DND-41 (cell line): ENCODE data around the gene LYRM2.
"Not testable (repeated sequence)": the region's sequence is repeated elsewhere in the genome, so short reads cannot be mapped to it uniquely, and the experiment has no call there.

Experiments used
- ATAC-seq: fragments of 200-7000 bp; cut with Tn5 transposase; 3 replicates; pipeline ENCODE4 v1.9.1; 2021; ENCODE audit warnings: low read depth; ENCODE audit not compliant: insufficient read depth
- DNase-seq: peaks from one replicate; pipeline ENCODE4 v3.0.0-alpha.2; 2020
- H2AFZ ChIP-seq: 2 replicates; pipeline ENCODE4 v1.6.0; 2012; ENCODE audit warnings: low read depth, low read length
- H3K27ac ChIP-seq: 2 replicates; pipeline ENCODE4 v1.5.1; 2012; ENCODE audit warnings: low read length, inconsistent platforms
- H3K27me3 ChIP-seq: fragments of 200-600 bp; sonication (generic); 2 replicates; pipeline ENCODE4 v1.6.0; 2012; ENCODE audit warnings: low read length, mild to moderate bottlenecking, inconsistent platforms; ENCODE audit not compliant: insufficient read depth, poor library complexity
- H3K36me3 ChIP-seq: 2 replicates; pipeline ENCODE4 v1.5.1; 2012; ENCODE audit warnings: low read length, inconsistent platforms; ENCODE audit not compliant: insufficient read depth
- H3K4me1 ChIP-seq: 2 replicates; pipeline ENCODE4 v1.5.1; 2012; ENCODE audit warnings: mild to moderate bottlenecking, low read length; ENCODE audit not compliant: insufficient read depth
- H3K4me2 ChIP-seq: 2 replicates; pipeline ENCODE4 v1.6.0; 2012; ENCODE audit warnings: mild to moderate bottlenecking, moderate library complexity, low read length, inconsistent platforms; ENCODE audit not compliant: insufficient read depth
- H3K4me3 ChIP-seq, 2 experiments: fragments of 200-600 bp in 1 of 2; shearing (Covaris generic) in 1 of 2; 2 replicates each; pipeline ENCODE4 v1.5.1; 2012 to 2016; ENCODE audit warnings: inconsistent platforms in 2 of 2, low read length in 2 of 2, mild to moderate bottlenecking in 2 of 2, low read depth in 1 of 2, moderate library complexity in 1 of 2
- H3K79me2 ChIP-seq: 2 replicates; pipeline ENCODE4 v1.6.0; 2012; ENCODE audit warnings: low read length, inconsistent platforms; ENCODE audit not compliant: insufficient read depth
- H3K9ac ChIP-seq: 2 replicates; pipeline ENCODE4 v1.6.0; 2012; ENCODE audit warnings: low read depth, mild to moderate bottlenecking, inconsistent platforms, low read length, moderate library complexity
- H3K9me3 ChIP-seq: 2 replicates; pipeline ENCODE4 v1.5.1; 2012; ENCODE audit warnings: low read length, moderate library complexity, mild to moderate bottlenecking, inconsistent platforms; ENCODE audit not compliant: insufficient read depth, severe bottlenecking
- H4K20me1 ChIP-seq: 2 replicates; pipeline ENCODE4 v1.6.0; 2012; ENCODE audit warnings: low read length; ENCODE audit not compliant: insufficient read depth
- EZH2 ChIP-seq: IDR thresholded peaks from 3 replicates; pipeline ENCODE4 v1.6.1; 2012; ENCODE audit warnings: borderline replicate concordance, low read depth, mild to moderate bottlenecking, moderate library complexity, low read length, inconsistent platforms; ENCODE audit not compliant: severe bottlenecking
- TF ChIP-seq, protein P1 (sequence below): IDR thresholded peaks from 2 replicates; pipeline ENCODE4 v1.5.1; 2012; ENCODE audit warnings: borderline replicate concordance, low read length, moderate library complexity, mild to moderate bottlenecking; ENCODE audit not compliant: poor library complexity, severe bottlenecking; ENCODE audit errors: extremely low read depth

LYRM2 gene

DNA sequence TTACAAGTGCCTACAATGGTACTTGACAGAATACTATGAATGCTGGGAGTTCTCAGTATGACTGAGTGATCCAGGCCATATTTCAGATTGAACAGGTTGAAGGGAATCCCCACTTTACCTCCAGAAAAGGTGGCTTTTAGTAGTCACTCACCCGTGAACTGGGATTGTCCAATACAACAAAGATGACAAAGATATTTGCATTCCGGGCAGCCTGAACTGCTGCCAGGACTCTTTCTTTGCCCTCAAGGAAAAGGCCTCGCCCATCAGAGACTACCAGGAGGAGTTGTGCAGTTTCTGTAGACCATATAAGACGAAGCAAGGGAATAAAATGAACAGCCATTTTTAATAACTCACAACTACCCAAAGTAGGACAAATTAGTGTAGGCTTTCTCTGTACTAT is 6.3 kb upstream of the LYRM2 start:
- Histone ChIP-seq H3K4me1 (peaks cover 4% of the 10 kb centered on the region; the same call in 1 of the 2 replicates), H3K9me3 (no peaks in the 10 kb centered on the region), H2AFZ (no peak overlapping the region), H3K9ac (no peak overlapping the region), H3K4me2 (no peak overlapping the region), H3K27me3 (no peaks in the 10 kb centered on the region), H4K20me1 (no peaks in the 10 kb centered on the region), H3K79me2 (no peaks in the 10 kb centered on the region; the same call in 1 of the 2 replicates), H3K36me3 (peaks cover 82% of the 10 kb centered on the region), H3K4me3 (no peak overlapping the region), H3K27ac (no peak overlapping the region)
- DNase-seq, result no peak
- no peak for ATAC-seq
- TF ChIP-seq, protein P1, sequence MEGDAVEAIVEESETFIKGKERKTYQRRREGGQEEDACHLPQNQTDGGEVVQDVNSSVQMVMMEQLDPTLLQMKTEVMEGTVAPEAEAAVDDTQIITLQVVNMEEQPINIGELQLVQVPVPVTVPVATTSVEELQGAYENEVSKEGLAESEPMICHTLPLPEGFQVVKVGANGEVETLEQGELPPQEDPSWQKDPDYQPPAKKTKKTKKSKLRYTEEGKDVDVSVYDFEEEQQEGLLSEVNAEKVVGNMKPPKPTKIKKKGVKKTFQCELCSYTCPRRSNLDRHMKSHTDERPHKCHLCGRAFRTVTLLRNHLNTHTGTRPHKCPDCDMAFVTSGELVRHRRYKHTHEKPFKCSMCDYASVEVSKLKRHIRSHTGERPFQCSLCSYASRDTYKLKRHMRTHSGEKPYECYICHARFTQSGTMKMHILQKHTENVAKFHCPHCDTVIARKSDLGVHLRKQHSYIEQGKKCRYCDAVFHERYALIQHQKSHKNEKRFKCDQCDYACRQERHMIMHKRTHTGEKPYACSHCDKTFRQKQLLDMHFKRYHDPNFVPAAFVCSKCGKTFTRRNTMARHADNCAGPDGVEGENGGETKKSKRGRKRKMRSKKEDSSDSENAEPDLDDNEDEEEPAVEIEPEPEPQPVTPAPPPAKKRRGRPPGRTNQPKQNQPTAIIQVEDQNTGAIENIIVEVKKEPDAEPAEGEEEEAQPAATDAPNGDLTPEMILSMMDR, result no peak
- TF ChIP-seq EZH2, result no peak

DNA sequence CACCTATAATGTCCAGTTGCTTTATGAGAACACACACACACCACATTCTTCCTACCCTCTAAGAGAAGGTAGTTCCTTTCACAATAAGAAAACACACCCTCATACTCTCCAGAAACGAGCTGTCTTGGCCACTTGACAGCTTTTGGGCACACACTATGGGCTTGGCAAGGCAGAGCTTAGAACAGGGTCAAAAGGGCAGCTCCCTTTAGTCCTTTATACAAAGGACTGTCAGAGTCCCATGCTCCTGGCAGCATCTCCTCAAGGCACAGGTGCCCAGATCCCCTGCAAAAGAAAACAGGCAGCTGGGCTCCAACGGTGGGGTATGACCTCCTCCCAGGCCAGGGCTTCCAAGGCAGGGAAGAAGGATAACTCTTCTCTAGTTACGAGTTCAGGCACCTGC is 4.9 kb upstream of the LYRM2 start:
- Histone ChIP-seq H3K9ac (no peak overlapping the region), H3K4me2 (no peak overlapping the region), H3K4me3 (no peak overlapping the region), H4K20me1 (no peaks in the 10 kb centered on the region), H3K27ac (no peak overlapping the region), H3K27me3 (no peaks in the 10 kb centered on the region), H2AFZ (no peak overlapping the region), H3K4me1 (peaks cover 14% of the 10 kb centered on the region), H3K36me3 (peaks cover 69% of the 10 kb centered on the region), H3K9me3 (no peaks in the 10 kb centered on the region), H3K79me2 (peaks cover 11% of the 10 kb centered on the region)
- no peak for TF ChIP-seq EZH2
- TF ChIP-seq, protein P1, result no peak
- no peak for ATAC-seq
- no peak for DNase-seq

DNA sequence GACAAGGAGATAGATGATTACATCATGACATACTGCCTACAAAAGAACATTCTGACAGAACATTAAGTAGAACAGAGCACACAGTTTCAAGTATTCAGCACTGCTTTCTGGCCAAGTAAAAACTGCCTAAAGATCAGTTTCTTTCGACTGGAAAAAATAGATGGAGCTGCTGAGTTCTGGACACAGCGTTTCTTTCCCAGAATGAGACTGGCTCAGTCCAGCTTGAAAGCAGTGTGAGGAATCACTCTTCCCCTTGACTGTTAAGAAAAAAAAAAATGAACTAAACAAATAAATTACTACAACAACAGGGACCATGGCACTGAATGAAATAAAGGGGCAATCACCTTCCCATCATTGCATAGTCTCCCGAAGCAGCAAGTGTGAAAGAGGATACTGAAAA is 4.4 kb upstream of the LYRM2 start:
- no peak overlapping the region for H2AFZ ChIP-seq
- no peaks in the 10 kb centered on the region for H3K9me3 ChIP-seq
- DNase-seq, result no peak
- H3K27ac ChIP-seq, result no peak overlapping the region
- H3K4me3 ChIP-seq, result no peak overlapping the region
- peaks cover 15% of the 10 kb centered on the region for H3K4me1 ChIP-seq
- H3K9ac ChIP-seq, result no peak overlapping the region
- H4K20me1 ChIP-seq, result no peaks in the 10 kb centered on the region
- H3K4me2 ChIP-seq, result no peak overlapping the region
- no peak for ATAC-seq
- H3K36me3 ChIP-seq, result peaks cover 64% of the 10 kb centered on the region
- TF ChIP-seq, protein P1, result no peak
- TF ChIP-seq EZH2, result no peak
- no peaks in the 10 kb centered on the region for H3K27me3 ChIP-seq
- H3K79me2 ChIP-seq, result peaks cover 13% of the 10 kb centered on the region

DNA sequence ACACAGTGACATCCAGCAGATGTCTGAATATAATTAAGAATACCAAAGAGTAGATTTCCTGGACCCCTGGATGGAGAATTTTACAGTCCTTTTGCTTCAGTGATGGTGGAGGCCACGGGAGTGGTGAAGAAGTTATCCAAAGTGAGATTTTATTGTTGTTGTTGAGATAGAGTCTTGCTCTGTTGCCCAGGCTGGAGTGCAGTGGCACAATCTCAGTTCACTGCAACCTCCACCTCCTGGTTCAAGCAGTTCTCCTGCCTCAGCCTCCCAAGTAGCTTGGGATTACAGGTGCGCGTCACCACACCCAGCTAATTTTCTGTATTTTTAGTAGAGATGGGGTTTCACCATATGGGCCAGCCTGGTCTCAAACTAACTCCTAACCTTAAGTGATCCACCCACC is 3.0 kb upstream of the LYRM2 start:
- not testable (repeated sequence) for H3K4me2 ChIP-seq, H4K20me1 ChIP-seq, H3K4me3 ChIP-seq, H3K27me3 ChIP-seq, H3K9ac ChIP-seq, ATAC-seq, DNase-seq, H3K27ac ChIP-seq, H2AFZ ChIP-seq, H3K9me3 ChIP-seq
- H3K4me1 ChIP-seq, result peaks cover 25% of the 10 kb centered on the region
- H3K79me2 ChIP-seq, result peaks cover 21% of the 10 kb centered on the region
- peaks cover 58% of the 10 kb centered on the region for H3K36me3 ChIP-seq
